IPS-NIHi11 (cell line): ENCODE measurements around the gene POMGNT2.

ENCODE experiments used
- DNase-seq: peaks from one replicate; pipeline ENCODE4 v3.0.0; 2012; ENCODE audit warnings: mixed read lengths, low spot score

POMGNT2 gene

GRCh38 chr3:43043793-43044192, 62.1 kb downstream of the POMGNT2 start:
- no peak for DNase-seq

- no peak for DNase-seq
Observed at GRCh38 chr3:43043071-43043766, 62.7 kb downstream of the POMGNT2 start.

- DNase-seq, result no peak
Observed at GRCh38 chr3:43041517-43041916, 64.4 kb downstream of the POMGNT2 start.

GRCh38 chr3:43038010-43038409, 67.9 kb downstream of the POMGNT2 start:
- no peak for DNase-seq

GRCh38 chr3:43036621-43037423, 69.1 kb downstream of the POMGNT2 start:
- no peak for DNase-seq

DNA sequence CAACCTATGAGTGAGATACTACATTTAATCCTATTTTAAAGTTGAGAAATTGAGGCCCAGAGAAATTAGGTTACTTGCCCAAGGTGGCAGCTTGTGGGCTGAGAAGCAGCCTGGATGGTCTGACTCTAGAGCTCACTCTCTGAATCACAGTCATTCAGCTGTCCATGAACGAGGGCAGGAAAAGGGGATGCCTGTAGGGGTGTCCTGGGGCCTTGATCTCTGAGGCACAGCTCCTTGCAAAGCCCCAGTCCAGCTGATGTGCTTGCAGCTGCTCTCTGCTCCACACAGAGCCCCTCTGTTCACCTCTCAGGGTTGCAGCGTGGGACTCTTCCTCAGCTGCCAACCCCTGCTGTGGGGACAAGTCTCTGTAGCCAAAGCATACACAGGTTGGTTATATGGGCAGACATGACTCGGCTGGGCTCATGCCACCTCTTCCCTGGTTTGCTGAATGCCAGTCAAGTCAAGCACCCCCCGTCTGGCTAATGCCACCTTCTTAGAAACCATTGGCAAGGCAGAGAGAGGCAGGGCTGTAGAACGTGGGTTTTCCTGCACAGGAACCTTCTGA, 70.0 kb downstream of the POMGNT2 start:
- DNase-seq, result no peak

DNA sequence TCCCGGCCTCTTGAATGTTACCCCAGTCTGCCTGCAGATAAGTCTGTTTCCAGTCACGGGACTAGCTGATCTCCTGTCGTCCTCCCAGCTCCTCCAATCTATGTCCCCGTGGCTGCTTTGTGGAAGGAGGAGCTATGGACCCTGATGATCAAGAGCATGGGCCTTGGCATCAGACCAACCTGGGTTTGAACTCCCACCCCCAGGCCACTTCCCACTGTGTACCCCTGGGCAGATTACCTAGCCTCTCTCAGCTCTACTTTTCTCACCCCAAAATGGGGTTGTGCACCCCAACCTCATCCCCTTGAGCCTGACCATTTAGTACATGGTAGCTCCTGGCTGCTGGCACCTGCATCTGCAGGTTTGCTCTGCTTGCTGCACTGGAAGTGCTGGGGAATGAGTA, 71.0 kb downstream of the POMGNT2 start:
- DNase-seq, result no peak

GRCh38 chr3:43034200-43034599, 71.7 kb downstream of the POMGNT2 start:
- DNase-seq, result no peak

GRCh38 chr3:43032646-43033628, 72.9 kb downstream of the POMGNT2 start:
- no peak for DNase-seq

DNA sequence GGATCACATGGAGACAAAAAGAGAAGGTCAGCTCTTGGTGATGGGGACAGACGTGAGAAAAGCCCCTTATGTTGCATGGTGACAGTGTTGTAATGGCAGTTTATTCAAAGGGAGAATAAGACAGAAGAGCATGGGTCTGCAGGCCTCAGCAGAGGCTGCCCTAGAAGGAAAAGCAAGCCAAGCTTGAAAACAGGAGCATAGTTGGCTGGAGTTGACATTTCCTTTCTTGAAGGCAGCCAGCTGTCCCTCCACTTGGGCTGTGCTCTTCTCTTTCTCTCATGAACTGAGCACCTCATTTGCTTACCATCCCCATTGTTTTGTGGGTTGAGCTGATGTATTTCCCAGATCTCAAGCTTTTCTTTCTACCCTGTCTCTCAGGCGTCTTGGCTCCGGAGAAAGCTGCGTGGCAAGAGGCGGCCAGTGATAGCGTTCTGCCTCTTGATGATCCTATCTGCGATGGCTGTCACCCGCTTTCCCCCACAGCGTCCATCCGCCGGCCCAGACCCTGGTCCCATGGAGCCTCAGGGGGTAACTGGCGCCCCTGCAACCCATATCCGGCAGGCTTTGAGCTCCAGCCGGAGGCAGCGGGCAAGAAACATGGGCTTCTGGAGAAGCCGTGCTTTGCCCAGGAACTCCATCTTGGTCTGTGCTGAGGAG, 73.9 kb downstream of the POMGNT2 start:
- DNase-seq, result no peak

GRCh38 chr3:43031485-43031884, 74.4 kb downstream of the POMGNT2 start:
- DNase-seq, result no peak

DNA sequence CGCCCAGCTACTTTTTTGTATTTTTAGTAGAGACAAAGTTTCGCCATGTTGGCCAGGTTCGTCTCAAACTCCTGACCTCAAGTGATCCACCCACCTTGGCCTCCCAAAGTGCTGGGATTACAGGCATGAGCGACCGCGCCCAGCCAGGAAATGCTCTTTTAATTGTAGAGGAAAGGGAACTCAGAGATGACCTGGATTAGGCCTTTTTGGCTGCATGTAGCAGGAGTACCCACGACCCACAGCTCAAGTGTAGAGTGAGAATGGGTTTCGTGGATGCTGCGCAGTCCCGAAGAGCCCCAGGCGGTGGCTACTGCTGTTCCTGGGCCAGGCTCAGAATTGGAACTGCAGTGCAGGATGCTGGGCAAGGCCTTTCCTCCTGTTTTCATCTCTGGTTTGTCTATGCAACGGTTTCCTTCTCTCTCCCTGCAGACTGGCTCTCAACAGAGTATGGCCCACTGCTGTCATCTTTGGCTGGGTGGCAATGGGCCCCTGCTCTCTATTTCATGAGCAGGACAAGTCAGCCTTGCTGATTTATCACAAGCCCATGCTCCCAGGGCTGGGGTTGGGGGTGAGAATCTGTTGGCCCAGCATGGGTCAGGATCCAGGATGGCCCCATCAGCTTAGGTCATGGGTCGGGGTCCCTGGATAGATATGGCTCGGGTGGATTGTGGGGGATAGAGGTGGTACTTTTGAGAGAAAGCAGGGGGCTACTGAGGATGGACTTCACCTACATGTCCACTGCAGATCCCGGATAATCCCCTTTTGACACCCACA, 75.5 kb downstream of the POMGNT2 start:
- DNase-seq, result no peak
